T-helper 2 cell treated with Interferon-gamma antibody and Interleukin-4, amounts not matched to agents 5 μg/mL and 100 μg/mL, for 36 hours (primary cell): ENCODE results near the gene RNASE8.

Experiments used
- DNase-seq: peaks from one replicate; pipeline ENCODE4 v3.0.0; 2021; ENCODE audit warnings: low spot score
- H3K27ac Mint-ChIP-seq: one replicate; pipeline ENCODE4 v1.8.0; 2021; ENCODE audit warnings: mild to moderate bottlenecking, mixed read lengths
- H3K27me3 Mint-ChIP-seq: one replicate; pipeline ENCODE4 v1.8.0; 2021; ENCODE audit warnings: low read depth, mixed read lengths
- H3K36me3 Mint-ChIP-seq: one replicate; pipeline ENCODE4 v1.8.0; 2021; ENCODE audit warnings: low read depth, mixed read lengths
- H3K4me1 Mint-ChIP-seq: one replicate; pipeline ENCODE4 v1.8.0; 2021; ENCODE audit warnings: low read depth, mixed read lengths
- H3K4me3 Mint-ChIP-seq: one replicate; pipeline ENCODE4 v1.8.0; 2022; ENCODE audit warnings: mild to moderate bottlenecking, moderate library complexity, mixed read lengths
- H3K9me3 Mint-ChIP-seq: one replicate; pipeline ENCODE4 v1.8.0; 2021; ENCODE audit warnings: mixed read lengths

The RNASE8 gene

DNA sequence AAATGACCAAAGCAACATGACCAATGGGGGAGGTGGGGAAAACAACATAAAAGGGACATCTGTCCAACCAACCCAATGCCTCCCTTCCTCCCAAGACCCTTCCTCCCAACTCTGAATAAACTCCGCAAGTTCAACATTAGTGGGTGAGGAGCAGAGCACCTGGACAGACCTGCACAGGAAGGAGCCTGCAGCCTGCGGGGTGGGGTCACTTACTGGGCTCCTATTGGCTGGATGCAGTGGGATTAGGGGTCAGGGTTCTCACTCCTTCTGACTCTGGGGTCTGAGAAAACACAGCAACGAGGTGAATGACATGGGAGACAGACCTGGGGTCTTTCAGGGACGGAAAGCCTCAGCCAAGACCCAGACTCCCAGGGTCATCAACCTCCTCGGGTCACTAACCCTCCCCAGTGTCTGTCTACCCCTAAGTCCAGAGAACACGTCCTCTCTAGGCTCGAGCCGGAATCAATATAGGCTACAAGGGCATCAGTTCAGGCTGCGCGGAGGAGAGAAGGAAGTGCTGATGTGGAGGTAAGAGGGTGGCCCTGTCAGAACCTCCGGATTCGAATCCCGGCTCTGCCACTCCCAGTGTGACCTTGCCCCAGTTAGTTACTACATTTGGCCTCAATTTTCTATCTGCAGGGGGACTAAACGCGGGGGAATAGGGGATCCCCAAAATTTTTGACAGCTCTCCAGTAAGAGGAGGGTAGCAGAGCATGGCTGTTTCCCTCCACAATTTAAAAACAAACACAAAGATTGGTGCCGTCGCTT lies 33.6 kb upstream of the RNASE8 start:
- no peak overlapping the region for H3K27ac Mint-ChIP-seq

GRCh38 chr14:21024585-21025370 lies 32.8 kb upstream of the RNASE8 start, which contains the start of gene NDRG2:
Gene NDRG2, minus strand, starts transcription at chr14:21025061. Its CDS starts 1,746 bp downstream, at chr14:21023315.
- Mint-ChIP-seq H3K36me3 (no peaks in the 10 kb centered on the region), H3K9me3 (no peaks in the 10 kb centered on the region), H3K27ac (no peak within 1 kb of the TSS), H3K27me3 (peaks cover 39% of the 10 kb centered on the region), H3K4me3 (peak within 1 kb of the TSS; percentile 80), H3K4me1 (peaks cover 7% of the 10 kb centered on the region)
- peak; percentile 40 for DNase-seq

More for the DNA sequence above, 33.6 kb upstream of the RNASE8 start:
- peaks cover 39% of the 10 kb centered on the region for H3K27me3 Mint-ChIP-seq
- H3K4me3 Mint-ChIP-seq, result peak overlapping the region; percentile 71
- DNase-seq, result no peak
- peaks cover 7% of the 10 kb centered on the region for H3K4me1 Mint-ChIP-seq
- H3K9me3 Mint-ChIP-seq, result no peaks in the 10 kb centered on the region
- no peaks in the 10 kb centered on the region for H3K36me3 Mint-ChIP-seq

GRCh38 chr14:21025371-21026273 lies 32.0 kb upstream of the RNASE8 start:
- Mint-ChIP-seq H3K27me3 (peaks cover 42% of the 10 kb centered on the region), H3K36me3 (no peaks in the 10 kb centered on the region), H3K9me3 (no peaks in the 10 kb centered on the region), H3K4me3 (peak overlapping the region; percentile 80), H3K4me1 (peaks cover 7% of the 10 kb centered on the region), H3K27ac (no peak overlapping the region)
- DNase-seq, result no peak

DNA sequence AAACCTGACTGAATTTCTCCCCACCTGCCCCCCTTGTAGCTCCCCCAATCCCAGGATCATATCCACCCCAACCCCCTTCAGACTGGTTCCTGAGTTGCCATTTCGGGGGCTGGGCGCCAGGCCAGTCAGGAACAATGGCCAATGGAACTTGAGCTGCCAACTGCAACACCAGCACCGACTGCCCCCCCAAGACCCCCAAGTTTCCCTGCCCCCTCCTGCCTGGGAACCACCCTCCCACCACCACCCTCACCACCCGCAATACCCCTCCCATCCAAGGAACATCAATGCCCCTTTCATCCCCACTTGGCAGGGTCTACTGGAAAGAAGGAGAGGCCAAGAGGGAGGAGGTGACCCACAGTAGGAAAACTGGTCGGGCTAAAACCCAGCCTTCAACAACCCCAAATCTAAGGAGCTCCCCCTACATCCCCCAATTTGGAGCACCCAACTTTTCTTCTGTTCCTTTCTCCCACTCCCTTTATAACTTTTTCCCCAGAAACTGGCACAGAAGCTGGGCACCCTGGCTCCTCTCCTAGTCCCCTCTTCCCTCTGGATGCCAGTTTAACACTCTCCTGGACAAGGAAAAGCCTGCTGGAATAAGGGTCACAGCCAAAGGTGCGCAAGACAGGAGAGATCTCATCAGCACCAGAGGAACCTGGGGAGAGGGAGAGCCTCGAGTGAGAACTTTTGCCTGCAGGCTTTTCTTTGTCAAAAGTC lies 31.2 kb upstream of the RNASE8 start:
- H3K9me3 Mint-ChIP-seq, result no peaks in the 10 kb centered on the region
- H3K27me3 Mint-ChIP-seq, result peaks cover 42% of the 10 kb centered on the region
- no peak overlapping the region for H3K27ac Mint-ChIP-seq
- no peak overlapping the region for H3K4me3 Mint-ChIP-seq
- no peak for DNase-seq
- peaks cover 7% of the 10 kb centered on the region for H3K4me1 Mint-ChIP-seq
- H3K36me3 Mint-ChIP-seq, result no peaks in the 10 kb centered on the region

DNA sequence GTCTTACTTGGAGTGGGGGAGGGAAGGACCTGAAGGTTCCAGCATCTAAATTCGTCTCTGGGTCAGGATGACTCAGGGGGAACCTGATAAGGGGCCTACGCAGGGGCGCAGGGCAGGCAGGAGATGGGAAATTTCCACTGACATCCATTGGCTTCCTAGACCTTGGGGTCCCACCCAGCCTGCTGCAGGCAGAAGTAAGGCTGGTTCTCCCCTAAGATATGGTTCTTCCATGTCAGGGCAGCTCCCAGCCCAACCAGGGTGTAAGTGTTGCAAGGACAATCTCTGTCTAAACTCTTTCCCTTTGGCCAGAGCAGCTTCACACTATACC lies 30.7 kb upstream of the RNASE8 start:
- Mint-ChIP-seq H3K27ac (no peak overlapping the region), H3K36me3 (no peaks in the 10 kb centered on the region), H3K4me3 (no peak overlapping the region), H3K27me3 (peaks cover 44% of the 10 kb centered on the region), H3K9me3 (no peaks in the 10 kb centered on the region), H3K4me1 (peaks cover 7% of the 10 kb centered on the region)
- DNase-seq, result no peak

DNA sequence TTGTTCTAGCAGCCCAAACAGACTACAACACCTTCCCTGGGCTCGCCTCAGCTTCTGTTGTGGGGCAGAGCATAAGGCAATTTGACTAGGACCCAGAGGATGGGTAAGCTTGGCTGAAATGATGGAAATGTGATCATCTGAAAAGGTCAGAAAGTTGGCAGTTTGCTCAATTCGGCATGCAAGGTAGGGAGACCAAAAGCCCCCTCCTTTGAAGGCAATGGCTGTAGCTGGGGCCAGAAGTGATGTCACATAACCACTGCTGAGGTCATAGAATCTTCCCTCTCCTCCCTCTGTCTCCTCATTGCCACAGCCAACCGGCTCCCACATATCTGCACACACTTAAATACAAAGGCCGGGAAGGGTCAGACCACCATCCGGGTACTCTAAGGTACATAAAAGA lies 27.7 kb upstream of the RNASE8 start, which contains the start of gene TPPP2:
Gene TPPP2, plus strand, starts transcription at position 301 of the 400 bp plus-strand sequence. CDS start 365 bp downstream, outside the sequence.
- Mint-ChIP-seq H3K27ac (no peak within 1 kb of the TSS), H3K4me1 (no peaks in the 10 kb centered on the region), H3K27me3 (peaks cover 32% of the 10 kb centered on the region), H3K36me3 (no peaks in the 10 kb centered on the region), H3K9me3 (no peaks in the 10 kb centered on the region), H3K4me3 (no peak within 1 kb of the TSS)
- DNase-seq, result no peak

DNA sequence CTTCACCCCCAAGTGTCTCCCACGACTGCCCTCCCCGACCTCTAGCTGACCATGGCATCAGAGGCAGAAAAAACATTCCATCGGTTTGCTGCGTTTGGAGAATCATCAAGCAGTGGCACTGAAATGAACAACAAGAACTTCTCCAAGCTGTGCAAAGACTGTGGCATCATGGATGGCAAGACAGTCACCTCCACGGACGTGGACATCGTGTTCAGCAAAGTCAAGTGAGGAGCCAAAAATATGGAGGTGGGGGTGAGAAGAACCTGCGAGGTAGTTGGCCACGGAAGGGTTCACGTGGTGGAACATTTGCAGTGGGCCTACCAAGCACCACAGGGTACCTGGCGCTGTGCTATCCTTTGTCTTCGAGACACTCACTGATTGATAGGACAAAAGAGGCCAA lies 27.1 kb upstream of the RNASE8 start:
- no peak overlapping the region for H3K4me3 Mint-ChIP-seq
- no peaks in the 10 kb centered on the region for H3K4me1 Mint-ChIP-seq
- H3K27ac Mint-ChIP-seq, result no peak overlapping the region
- H3K36me3 Mint-ChIP-seq, result no peaks in the 10 kb centered on the region
- H3K27me3 Mint-ChIP-seq, result peaks cover 30% of the 10 kb centered on the region
- no peak for DNase-seq
- H3K9me3 Mint-ChIP-seq, result no peaks in the 10 kb centered on the region

DNA sequence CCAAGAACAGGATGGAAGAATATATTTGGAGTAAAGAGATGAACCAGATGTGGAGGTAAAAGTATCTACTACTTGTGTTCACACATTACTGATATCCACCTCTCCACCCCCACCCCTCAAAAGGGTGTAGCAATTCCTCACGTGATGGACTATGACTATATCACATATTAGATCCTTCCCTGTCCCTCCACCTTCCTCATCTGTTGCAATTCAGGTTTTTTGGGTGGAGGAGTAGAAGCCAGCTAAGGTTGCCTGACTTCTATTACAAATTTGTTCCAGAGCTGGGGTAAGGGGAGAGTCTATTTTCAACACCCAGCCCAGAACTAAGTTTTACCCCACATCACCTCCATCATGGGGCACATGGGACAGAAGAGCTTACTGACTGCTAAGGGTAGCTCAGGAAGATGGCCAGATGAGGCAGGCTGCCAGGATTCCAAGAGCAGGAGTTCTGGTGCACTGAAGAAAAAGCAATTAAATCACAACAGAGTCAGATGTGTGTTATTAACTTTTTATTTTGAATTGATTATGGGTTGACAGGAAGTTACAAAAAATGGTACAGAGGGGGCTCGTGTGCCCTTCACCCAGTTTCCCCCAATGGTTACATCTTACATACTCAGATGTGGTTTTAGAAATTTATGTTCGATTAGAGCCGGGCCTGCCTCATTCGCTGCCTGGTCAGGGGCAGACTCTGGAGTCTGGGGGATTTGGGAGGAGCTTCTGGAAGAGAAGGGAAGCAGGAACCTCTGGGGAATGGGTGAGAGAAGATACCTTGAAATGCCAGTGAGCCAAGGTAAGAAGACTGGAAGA lies 25.1 kb upstream of the RNASE8 start:
- H3K27ac Mint-ChIP-seq, result no peak overlapping the region
- H3K4me3 Mint-ChIP-seq, result no peak overlapping the region
- no peaks in the 10 kb centered on the region for H3K36me3 Mint-ChIP-seq
- no peak for DNase-seq
- H3K9me3 Mint-ChIP-seq, result no peaks in the 10 kb centered on the region
- no peaks in the 10 kb centered on the region for H3K4me1 Mint-ChIP-seq
- peaks cover 21% of the 10 kb centered on the region for H3K27me3 Mint-ChIP-seq

DNA sequence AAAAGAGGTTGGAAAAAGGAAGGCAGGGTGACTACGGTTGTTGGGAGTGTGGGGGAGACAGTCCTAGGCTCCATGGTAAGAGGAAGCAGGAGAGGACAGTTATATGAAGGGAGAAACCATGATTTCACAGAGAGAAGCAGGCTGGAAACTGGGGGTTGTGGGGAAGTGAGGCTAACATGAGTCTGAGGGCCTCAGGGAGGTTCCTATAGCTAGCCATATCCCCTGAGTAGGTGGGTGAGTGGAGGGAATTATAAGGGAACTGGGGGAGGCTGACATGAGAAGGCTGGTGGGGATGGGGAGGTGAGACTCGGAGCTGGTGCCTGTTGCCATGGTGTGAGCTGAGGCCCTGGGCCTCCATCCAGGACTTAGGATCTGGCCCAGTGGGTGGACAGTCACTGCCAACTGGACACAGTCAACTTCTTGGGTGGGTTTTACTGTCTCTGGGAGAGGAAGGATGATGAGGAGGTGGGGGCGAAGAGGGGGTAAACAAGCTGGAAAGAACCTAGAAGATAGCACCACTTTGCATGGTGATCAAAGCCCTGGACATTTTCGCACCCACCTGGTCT lies 24.4 kb upstream of the RNASE8 start:
- Mint-ChIP-seq H3K4me1 (no peaks in the 10 kb centered on the region), H3K9me3 (no peaks in the 10 kb centered on the region), H3K36me3 (no peaks in the 10 kb centered on the region), H3K4me3 (no peak overlapping the region), H3K27me3 (peaks cover 21% of the 10 kb centered on the region), H3K27ac (no peak overlapping the region)
- no peak for DNase-seq

GRCh38 chr14:21034707-21035106 lies 22.9 kb upstream of the RNASE8 start, which contains the start of gene RNASE13:
Gene RNASE13, minus strand, starts transcription at chr14:21034807. Its CDS starts 519 bp downstream, at chr14:21034288.
- Mint-ChIP-seq H3K36me3 (no peaks in the 10 kb centered on the region), H3K4me3 (no peak within 1 kb of the TSS), H3K27me3 (peaks cover 21% of the 10 kb centered on the region), H3K4me1 (no peaks in the 10 kb centered on the region), H3K9me3 (no peaks in the 10 kb centered on the region), H3K27ac (no peak within 1 kb of the TSS)
- DNase-seq, result no peak

DNA sequence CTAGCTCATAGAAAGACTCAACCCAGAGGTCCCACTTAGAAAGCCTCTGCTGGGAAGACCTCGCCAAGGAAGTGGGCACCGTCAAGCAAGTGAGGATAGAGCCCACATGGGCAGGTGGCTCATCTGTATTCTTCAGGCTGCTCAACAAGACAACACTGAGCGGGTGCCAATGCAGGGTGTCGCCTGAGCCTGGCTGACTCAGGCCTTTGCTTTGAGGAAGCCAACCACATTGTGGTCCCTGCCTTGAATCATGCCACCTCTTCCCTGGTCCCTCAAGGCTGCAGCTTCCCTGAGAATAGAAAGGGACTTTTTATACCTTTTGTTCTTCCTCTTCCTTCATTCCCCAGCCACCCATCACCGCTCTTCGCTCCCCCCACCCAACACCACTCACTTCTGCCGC lies 20.9 kb upstream of the RNASE8 start:
- DNase-seq, result no peak
- no peak overlapping the region for H3K27ac Mint-ChIP-seq
- H3K36me3 Mint-ChIP-seq, result no peaks in the 10 kb centered on the region
- no peaks in the 10 kb centered on the region for H3K9me3 Mint-ChIP-seq
- peaks cover 18% of the 10 kb centered on the region for H3K27me3 Mint-ChIP-seq
- no peaks in the 10 kb centered on the region for H3K4me1 Mint-ChIP-seq
- H3K4me3 Mint-ChIP-seq, result no peak overlapping the region

GRCh38 chr14:21037156-21037555 lies 20.5 kb upstream of the RNASE8 start:
- no peak overlapping the region for H3K4me3 Mint-ChIP-seq
- no peaks in the 10 kb centered on the region for H3K9me3 Mint-ChIP-seq
- H3K36me3 Mint-ChIP-seq, result no peaks in the 10 kb centered on the region
- no peak overlapping the region for H3K27ac Mint-ChIP-seq
- DNase-seq, result no peak
- H3K27me3 Mint-ChIP-seq, result peaks cover 16% of the 10 kb centered on the region
- H3K4me1 Mint-ChIP-seq, result no peaks in the 10 kb centered on the region
